Subcutaneous abdominal adipose tissue (tissue), 5 donors: ENCODE data around the gene KREMEN1.

ENCODE experiments used
- H3K27ac ChIP-seq: one replicate; pipeline ENCODE4 v1.7.0; 2013; ENCODE audit warnings: low read depth, mild to moderate bottlenecking, inconsistent platforms, low read length, moderate library complexity
- H3K27me3 ChIP-seq, 5 donors: one replicate each; pipeline ENCODE4 v1.7.0; 2013; ENCODE audit warnings: low read length in 5 of 5, inconsistent platforms in 1 of 5; ENCODE audit not compliant: control insufficient read depth in 5 of 5, insufficient read depth in 4 of 5
- H3K36me3 ChIP-seq, 5 donors: one replicate each; pipeline ENCODE4 v1.7.0; 2013; ENCODE audit warnings: low read length in 5 of 5; ENCODE audit not compliant: control insufficient read depth in 5 of 5, insufficient read depth in 5 of 5
- H3K4me1 ChIP-seq, 5 donors: one replicate each; pipeline ENCODE4 v1.7.0; 2013; ENCODE audit warnings: low read length in 5 of 5, mild to moderate bottlenecking in 3 of 5, moderate library complexity in 1 of 5; ENCODE audit not compliant: control insufficient read depth in 5 of 5, insufficient read depth in 5 of 5
- H3K4me3 ChIP-seq, 5 donors: one replicate each; pipeline ENCODE4 v1.7.0; 2013; ENCODE audit warnings: low read length in 5 of 5, low read depth in 1 of 5
- H3K9ac ChIP-seq, 5 donors: one replicate each; pipeline ENCODE4 v1.7.0; 2013; ENCODE audit warnings: low read length in 5 of 5, mild to moderate bottlenecking in 4 of 5, moderate library complexity in 3 of 5
- H3K9me3 ChIP-seq, 5 donors: one replicate each; pipeline ENCODE4 v1.7.0; 2013; ENCODE audit warnings: low read length in 5 of 5; ENCODE audit not compliant: control insufficient read depth in 5 of 5
- donor health status: healthy.
- donor health status: healthy.
- donor health status: healthy.
- donor health status: healthy.
- donor health status: healthy.

Gene KREMEN1

DNA sequence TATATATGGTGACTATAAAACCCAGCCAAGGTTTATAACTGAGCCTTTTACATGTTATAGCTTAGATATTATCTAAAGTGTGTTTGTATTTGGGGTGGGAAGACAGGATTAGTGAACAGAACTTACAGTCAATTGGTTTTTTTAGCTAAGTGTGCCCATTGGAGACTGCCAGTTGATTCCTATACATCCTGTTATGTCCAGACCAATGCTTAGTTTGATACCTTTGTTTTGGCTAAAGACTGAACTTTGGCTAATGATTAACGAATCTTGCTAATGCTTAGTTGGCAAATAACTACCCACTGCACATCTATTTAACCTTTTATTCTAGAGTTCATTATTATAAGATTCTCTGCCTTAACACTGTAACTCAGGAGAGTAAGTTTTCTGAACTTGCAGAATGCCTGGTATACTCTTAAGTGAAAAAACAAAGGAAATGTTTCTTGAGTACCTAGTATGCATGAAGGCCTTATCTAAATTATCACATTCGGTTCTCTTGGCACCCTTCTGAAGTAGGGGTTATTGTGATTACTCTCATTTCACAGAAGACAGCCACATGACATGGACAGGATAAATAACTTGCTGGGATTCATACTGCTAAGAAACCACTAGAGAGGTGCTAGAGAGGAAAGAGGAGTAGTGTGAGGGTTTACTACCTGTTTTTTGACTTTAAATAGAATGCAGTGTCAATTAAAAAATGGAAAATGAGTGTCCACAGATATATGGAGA lies 54.0 kb downstream of the KREMEN1 start:
- Histone ChIP-seq H3K27me3 (no peaks in the 10 kb centered on the region), H3K4me1 (no peaks in the 10 kb centered on the region), H3K9ac (no peak overlapping the region), H3K9me3 (peaks cover 0 to 5% (median 0%) of the 10 kb centered on the region in 5 donors), H3K4me3 (no peak overlapping the region), H3K27ac (no peak overlapping the region), H3K36me3 (peaks cover 0 to 16% (median 8%) of the 10 kb centered on the region in 5 donors)

DNA sequence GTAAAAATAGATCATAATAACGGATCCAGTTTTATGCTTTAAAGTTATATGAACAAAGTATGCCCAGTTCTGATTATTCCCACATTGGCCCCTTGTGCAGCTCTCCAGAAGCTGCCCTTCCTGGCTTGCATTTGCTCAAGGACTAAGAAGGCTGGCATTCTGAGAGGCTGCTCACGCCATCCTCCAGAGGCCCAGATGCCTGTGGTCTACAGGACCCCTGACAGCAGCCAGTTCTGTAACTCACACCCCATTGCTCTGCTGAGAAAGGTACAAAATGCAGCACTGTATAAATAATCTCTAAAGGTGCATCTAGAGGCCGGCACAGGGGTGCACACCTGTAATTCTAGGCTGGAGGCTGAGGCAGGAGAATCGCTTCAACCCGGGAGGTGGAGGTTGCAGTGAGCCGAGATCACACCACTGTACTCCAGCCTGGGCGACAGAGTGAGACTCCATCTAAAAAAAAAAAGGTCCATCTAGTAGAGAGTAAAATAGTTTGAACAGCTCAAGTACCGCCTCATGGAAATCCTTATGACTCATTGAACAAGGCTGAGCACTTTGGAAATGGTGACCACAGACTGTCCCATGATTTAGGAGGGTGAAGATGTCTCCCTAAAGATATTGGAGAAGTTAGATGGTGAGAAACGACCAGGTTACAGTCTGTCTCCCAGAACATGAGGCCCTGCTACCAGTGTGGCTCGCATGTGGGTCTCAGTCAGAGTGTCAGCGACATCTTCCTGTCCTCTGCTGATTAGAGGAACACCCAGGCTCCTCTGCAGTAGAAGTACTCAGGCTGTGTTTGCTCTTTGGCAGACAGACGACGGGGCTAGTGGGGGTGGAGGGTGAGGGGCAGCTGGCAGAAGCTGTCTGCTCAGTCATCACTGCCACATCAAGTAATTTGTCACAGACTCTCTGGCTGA lies 56.3 kb downstream of the KREMEN1 start:
- Histone ChIP-seq H3K4me3 (no peak overlapping the region), H3K27ac (peak overlapping the region; percentile 0), H3K4me1 (no peaks in the 10 kb centered on the region), H3K27me3 (no peaks in the 10 kb centered on the region), H3K9ac (no peak overlapping the region), H3K36me3 (peaks cover 0 to 22% (median 11%) of the 10 kb centered on the region in 5 donors), H3K9me3 (no peaks in the 10 kb centered on the region)

- Histone ChIP-seq H3K4me3 (no peak overlapping the region), H3K9me3 (no peaks in the 10 kb centered on the region), H3K9ac (no peak overlapping the region), H3K27ac (peak overlapping the region; percentile 0), H3K36me3 (peaks cover 0 to 22% (median 14%) of the 10 kb centered on the region in 5 donors), H3K27me3 (no peaks in the 10 kb centered on the region), H3K4me1 (peaks cover 0 to 2% (median 0%) of the 10 kb centered on the region in 5 donors)
These were observed 56.9 kb downstream of the KREMEN1 start for GRCh38 chr22:29129808-29130140.

GRCh38 chr22:29130476-29130875 lies 57.6 kb downstream of the KREMEN1 start:
- no peaks in the 10 kb centered on the region for H3K27me3 ChIP-seq
- H3K9ac ChIP-seq, result peak overlapping the region in 1 of 5 donors; percentile 46
- no peak overlapping the region for H3K27ac ChIP-seq
- H3K4me3 ChIP-seq, result no peak overlapping the region
- H3K36me3 ChIP-seq, result peaks cover 0 to 22% (median 9%) of the 10 kb centered on the region in 5 donors
- peaks cover 0 to 5% (median 0%) of the 10 kb centered on the region in 5 donors for H3K4me1 ChIP-seq
- H3K9me3 ChIP-seq, result no peaks in the 10 kb centered on the region

DNA sequence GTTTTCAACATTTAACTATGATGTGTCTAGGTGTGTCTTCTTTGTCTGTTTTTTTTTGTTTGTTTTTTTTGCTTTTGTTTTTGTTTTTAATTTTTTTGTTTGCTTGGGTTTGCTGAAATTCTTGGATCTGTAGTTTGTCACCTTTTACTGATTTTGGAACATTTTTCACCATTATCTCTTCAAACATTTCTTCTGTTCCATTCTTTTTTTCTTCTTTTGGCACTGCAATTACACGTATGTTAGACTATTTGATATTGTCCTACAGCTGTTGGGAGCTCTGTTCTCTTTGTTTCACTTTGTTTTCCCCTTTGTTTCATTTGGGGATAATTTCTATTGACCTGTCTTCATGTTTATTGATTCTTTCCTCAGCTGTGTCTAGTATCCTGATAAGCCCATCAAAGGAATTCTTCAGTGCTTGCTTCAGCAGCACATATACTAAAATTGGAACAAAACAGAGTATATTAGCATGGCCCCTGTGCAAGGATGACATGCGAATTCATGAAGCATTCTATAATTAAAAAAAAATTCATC lies 60.8 kb downstream of the KREMEN1 start:
- Histone ChIP-seq H3K4me1 (peaks cover 0 to 5% (median 0%) of the 10 kb centered on the region in 5 donors), H3K36me3 (peaks cover 1 to 23% (median 6%) of the 10 kb centered on the region in 5 donors), H3K27ac (no peak overlapping the region)

GRCh38 chr22:29134448-29134847 lies 61.6 kb downstream of the KREMEN1 start:
- no peak overlapping the region for H3K9ac ChIP-seq
- no peak overlapping the region for H3K4me3 ChIP-seq
- no peaks in the 10 kb centered on the region for H3K9me3 ChIP-seq
- H3K4me1 ChIP-seq, result peaks cover 0 to 5% (median 0%) of the 10 kb centered on the region in 5 donors
- H3K27me3 ChIP-seq, result no peaks in the 10 kb centered on the region
- H3K27ac ChIP-seq, result no peak overlapping the region
- peaks cover 3 to 26% (median 9%) of the 10 kb centered on the region in 5 donors for H3K36me3 ChIP-seq

More for the DNA sequence above, 60.8 kb downstream of the KREMEN1 start:
- Histone ChIP-seq H3K27me3 (no peaks in the 10 kb centered on the region), H3K4me3 (no peak overlapping the region), H3K9ac (no peak overlapping the region), H3K9me3 (no peaks in the 10 kb centered on the region)

DNA sequence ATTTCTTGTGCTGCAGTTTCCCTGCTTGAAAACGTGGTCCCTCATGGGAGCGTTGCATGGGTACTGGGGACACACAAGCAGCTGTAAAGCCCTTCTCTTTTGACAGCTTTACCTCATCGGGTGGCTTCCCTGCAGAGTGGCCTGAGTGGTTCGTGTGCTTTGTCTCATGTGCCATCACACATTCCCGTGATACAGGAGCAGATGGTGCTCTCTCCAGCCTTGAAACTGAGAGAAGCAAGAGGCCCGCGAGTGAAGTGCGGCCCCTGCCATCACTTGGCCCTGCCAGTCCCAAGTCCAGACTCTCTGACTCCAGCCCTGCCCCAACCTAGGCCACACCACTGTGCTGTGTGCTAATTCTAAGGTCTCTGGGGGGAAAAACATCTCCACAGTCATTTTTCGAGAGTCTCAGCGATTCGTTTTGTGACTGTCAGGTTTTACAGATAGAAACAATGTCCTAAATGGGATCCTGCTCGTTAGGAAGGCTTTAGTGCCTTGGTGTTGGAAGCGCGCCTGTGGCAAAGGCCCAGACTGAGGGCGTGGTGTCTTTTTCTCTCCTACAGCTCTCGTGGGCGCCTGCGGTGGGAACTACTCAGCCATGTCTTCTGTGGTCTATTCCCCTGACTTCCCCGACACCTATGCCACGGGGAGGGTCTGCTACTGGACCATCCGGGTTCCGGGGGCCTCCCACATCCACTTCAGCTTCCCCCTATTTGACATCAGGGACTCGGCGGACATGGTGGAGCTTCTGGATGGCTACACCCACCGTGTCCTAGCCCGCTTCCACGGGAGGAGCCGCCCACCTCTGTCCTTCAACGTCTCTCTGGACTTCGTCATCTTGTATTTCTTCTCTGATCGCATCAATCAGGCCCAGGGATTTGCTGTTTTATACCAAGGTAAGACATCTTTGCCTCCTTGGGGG lies 64.2 kb downstream of the KREMEN1 start:
- Histone ChIP-seq H3K36me3 (peaks cover 5 to 32% (median 13%) of the 10 kb centered on the region in 5 donors), H3K4me1 (peaks cover 0 to 13% (median 8%) of the 10 kb centered on the region in 5 donors), H3K27me3 (no peaks in the 10 kb centered on the region), H3K9me3 (no peaks in the 10 kb centered on the region), H3K4me3 (no peak overlapping the region), H3K9ac (no peak overlapping the region), H3K27ac (no peak overlapping the region)

GRCh38 chr22:29138556-29139305 lies 65.9 kb downstream of the KREMEN1 start:
- Histone ChIP-seq H3K9me3 (no peaks in the 10 kb centered on the region), H3K27me3 (no peaks in the 10 kb centered on the region), H3K4me1 (peaks cover 0 to 13% (median 8%) of the 10 kb centered on the region in 5 donors), H3K27ac (no peak overlapping the region), H3K36me3 (peaks cover 4 to 36% (median 13%) of the 10 kb centered on the region in 5 donors), H3K4me3 (no peak overlapping the region), H3K9ac (no peak overlapping the region)
